Activated CD8-positive, alpha-beta T cell treated with anti-CD3 and anti-CD28 coated beads for 36 hours (primary cell): ENCODE measurements around the gene MYBPH. TPM values are rescaled to one million over a fixed set of nuclear protein-coding genes. Genes with fewer than 3 reads are reported as not detected.

Experiments
- ATAC-seq: fragments of 200-7000 bp; cut with Tn5 transposase; one replicate; pipeline ENCODE4 v1.10.0; 2021; ENCODE audit warnings: mild to moderate bottlenecking, moderate library complexity
- CTCF ChIA-PET: fragments of 350-600 bp; sonication (Branson Sonifier 250); formaldehyde crosslinking; loops from one replicate; lab custom pipeline; 2021; ENCODE audit warnings: antibody characterized with exemption; lab: Charles Lee
- POLR2A ChIA-PET: fragments of 350-600 bp; sonication (Branson Sonifier 250); formaldehyde crosslinking; loops from one replicate; lab custom pipeline; 2021; ENCODE audit warnings: antibody characterized with exemption; lab: Charles Lee
- DNase-seq: peaks from one replicate; pipeline ENCODE4 v3.0.0-alpha.2; 2020
- H3K27ac Mint-ChIP-seq: one replicate; pipeline ENCODE4 v1.8.0; 2021; ENCODE audit warnings: mild to moderate bottlenecking, mixed read lengths
- H3K27me3 Mint-ChIP-seq: one replicate; pipeline ENCODE4 v1.8.0; 2021; ENCODE audit warnings: mixed read lengths
- H3K36me3 Mint-ChIP-seq: one replicate; pipeline ENCODE4 v1.8.0; 2021; ENCODE audit warnings: low read depth, mixed read lengths
- H3K4me1 Mint-ChIP-seq: one replicate; pipeline ENCODE4 v1.8.0; 2021; ENCODE audit warnings: low read depth, mixed read lengths
- H3K4me3 Mint-ChIP-seq: one replicate; pipeline ENCODE4 v1.8.0; 2021; ENCODE audit warnings: mild to moderate bottlenecking, moderate library complexity, mixed read lengths
- H3K9me3 Mint-ChIP-seq: one replicate; pipeline ENCODE4 v1.8.0; 2021; ENCODE audit warnings: mixed read lengths
- intact Hi-C: fragments of 100-400 bp; cut with micrococcal nuclease; formaldehyde crosslinking; loops from one replicate; pipeline ENCODE4 v1.10.0; 2022
- total RNA-seq, 2 experiments: library from RNA; stranded (reverse); gene quantifications; one replicate each; pipeline ENCODE4 v1.2.3, GENCODE V29; 2021
- TF ChIP-seq, protein P1 (sequence below): fragments of 200-600 bp; IDR thresholded peaks from one replicate; pipeline ENCODE4 v1.8.0; 2022; ENCODE audit warnings: antibody characterized with exemption, mild to moderate bottlenecking

The MYBPH gene
- total RNA-seq, 2 experiments from 2014 or later, result not detected

DNA sequence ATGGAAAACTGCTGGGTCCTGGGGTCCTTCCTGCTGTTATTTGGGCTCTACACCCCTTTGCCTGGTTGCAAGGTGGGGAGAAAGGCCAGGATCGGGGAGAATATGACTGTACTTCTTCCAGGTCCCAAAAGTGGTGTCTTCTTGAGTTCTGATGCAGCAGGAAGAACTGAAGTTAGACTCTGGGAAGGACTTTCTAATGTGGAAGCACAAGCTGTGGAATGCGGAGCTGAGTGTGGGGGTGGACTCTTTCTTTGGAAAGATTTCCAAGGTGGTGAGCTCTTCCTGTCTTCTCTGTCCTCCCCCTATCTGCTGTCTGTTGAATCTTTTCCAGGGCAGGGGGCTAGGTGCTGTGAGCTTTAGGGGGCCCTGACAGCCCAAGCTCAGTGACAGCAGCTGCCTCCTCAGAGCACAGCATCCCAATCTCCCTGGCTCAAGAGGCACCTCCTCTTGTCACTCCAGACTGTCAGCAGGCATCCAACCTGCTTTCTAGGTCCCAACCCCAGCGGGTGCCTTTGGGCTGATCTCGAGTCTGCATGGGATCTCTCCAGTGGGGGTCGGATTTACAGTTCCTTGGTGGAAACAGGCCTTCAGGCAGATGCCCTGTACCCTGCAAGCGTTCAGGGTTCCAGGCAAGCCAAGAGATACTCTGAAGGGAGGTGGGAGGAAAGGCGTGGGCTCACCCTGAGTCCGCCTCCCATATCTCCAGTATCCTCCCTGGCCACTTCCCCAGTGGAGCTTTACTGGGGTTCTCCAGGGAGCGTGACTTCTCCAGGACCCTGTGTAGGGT lies 24.9 kb downstream of the MYBPH start:
- TF ChIP-seq, protein P1, sequence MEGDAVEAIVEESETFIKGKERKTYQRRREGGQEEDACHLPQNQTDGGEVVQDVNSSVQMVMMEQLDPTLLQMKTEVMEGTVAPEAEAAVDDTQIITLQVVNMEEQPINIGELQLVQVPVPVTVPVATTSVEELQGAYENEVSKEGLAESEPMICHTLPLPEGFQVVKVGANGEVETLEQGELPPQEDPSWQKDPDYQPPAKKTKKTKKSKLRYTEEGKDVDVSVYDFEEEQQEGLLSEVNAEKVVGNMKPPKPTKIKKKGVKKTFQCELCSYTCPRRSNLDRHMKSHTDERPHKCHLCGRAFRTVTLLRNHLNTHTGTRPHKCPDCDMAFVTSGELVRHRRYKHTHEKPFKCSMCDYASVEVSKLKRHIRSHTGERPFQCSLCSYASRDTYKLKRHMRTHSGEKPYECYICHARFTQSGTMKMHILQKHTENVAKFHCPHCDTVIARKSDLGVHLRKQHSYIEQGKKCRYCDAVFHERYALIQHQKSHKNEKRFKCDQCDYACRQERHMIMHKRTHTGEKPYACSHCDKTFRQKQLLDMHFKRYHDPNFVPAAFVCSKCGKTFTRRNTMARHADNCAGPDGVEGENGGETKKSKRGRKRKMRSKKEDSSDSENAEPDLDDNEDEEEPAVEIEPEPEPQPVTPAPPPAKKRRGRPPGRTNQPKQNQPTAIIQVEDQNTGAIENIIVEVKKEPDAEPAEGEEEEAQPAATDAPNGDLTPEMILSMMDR, result no peak
- POLR2A ChIA-PET, result no interaction called here
- Mint-ChIP-seq H3K9me3 (no peaks in the 10 kb centered on the region), H3K4me1 (no peaks in the 10 kb centered on the region), H3K36me3 (no peaks in the 10 kb centered on the region), H3K4me3 (no peak overlapping the region), H3K27ac (no peak overlapping the region), H3K27me3 (no peaks in the 10 kb centered on the region)
- ATAC-seq (no peak), DNase-seq (no peak)
- intact Hi-C loops, result no loop called here
- CTCF ChIA-PET, result interaction anchor here (0.8 to 2.2 kb wide), 3 partner anchors 20 to 111 kb away, joined by 3 to 7 read pairs (median 4); no protein-coding TSS in a partner anchor

DNA sequence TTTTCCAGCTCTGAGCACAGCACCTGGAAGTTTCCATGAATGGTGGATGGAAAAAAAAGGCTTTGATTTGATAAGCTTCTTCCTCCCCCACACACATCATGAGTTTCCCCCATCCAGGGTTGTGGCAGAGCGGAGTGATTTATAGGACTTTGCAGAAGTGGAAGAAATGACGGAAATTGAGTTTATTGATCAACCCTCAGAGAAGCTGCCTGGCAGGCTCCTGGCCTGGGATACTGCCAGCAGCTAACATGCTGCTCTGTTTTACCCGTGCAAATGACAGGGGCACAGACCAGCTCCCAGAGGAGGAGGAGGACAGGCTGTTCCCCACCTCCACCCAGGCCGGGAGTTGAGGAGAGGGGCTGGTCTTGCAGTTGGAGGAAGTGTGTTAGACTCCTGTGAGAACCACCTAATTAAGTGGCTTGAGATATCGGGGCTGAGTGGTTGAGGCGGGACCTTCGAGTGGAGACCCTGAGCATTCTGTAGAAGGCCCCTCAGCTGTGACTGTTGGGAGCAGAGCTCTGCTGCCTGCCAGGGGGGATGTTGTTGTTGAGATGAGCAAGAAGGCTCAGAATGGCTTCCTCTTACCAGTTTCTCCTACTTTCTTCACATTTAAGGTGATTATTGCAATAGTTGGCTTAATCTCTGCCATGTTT lies 26.3 kb downstream of the MYBPH start:
- CTCF ChIA-PET, result interaction anchor here (1.0 to 2.5 kb wide), 4 partner anchors 11 to 110 kb away, joined by 3 to 11 read pairs (median 6); no protein-coding TSS in a partner anchor
- POLR2A ChIA-PET, result interaction anchor here (0.6 kb wide), 1 partner anchor 16 kb away, joined by 5 read pairs; no protein-coding TSS in a partner anchor
- no peak overlapping the region for H3K4me3 Mint-ChIP-seq

GRCh38 chr1:203148579-203148978 lies 27.0 kb downstream of the MYBPH start:
- Mint-ChIP-seq H3K36me3 (no peaks in the 10 kb centered on the region), H3K9me3 (no peaks in the 10 kb centered on the region), H3K4me3 (no peak overlapping the region), H3K27me3 (no peaks in the 10 kb centered on the region), H3K4me1 (no peaks in the 10 kb centered on the region), H3K27ac (no peak overlapping the region)
- ChIA-PET POLR2A (no interaction called here), CTCF (interaction anchor here (1.2 to 2.5 kb wide), 7 partner anchors 14 to 109 kb away, joined by 3 to 11 read pairs (median 5); no protein-coding TSS in a partner anchor)
- TF ChIP-seq, protein P1, result no peak
- DNase-seq (no peak), ATAC-seq (no peak)
- intact Hi-C loops, result no loop called here

More for the DNA sequence above, 26.3 kb downstream of the MYBPH start:
- TF ChIP-seq, protein P1, result no peak
- H3K27me3 Mint-ChIP-seq, result no peaks in the 10 kb centered on the region
- no peak overlapping the region for H3K27ac Mint-ChIP-seq
- H3K4me1 Mint-ChIP-seq, result no peaks in the 10 kb centered on the region
- ATAC-seq (no peak), DNase-seq (no peak)
- no peaks in the 10 kb centered on the region for H3K9me3 Mint-ChIP-seq
- intact Hi-C loops, result no loop called here
- no peaks in the 10 kb centered on the region for H3K36me3 Mint-ChIP-seq

GRCh38 chr1:203148127-203148526 lies 27.5 kb downstream of the MYBPH start:
- no peak for ATAC-seq
- intact Hi-C loops, result no loop called here
- DNase-seq, result no peak
- H3K36me3 Mint-ChIP-seq, result no peaks in the 10 kb centered on the region
- no peaks in the 10 kb centered on the region for H3K27me3 Mint-ChIP-seq
- TF ChIP-seq, protein P1, result peak; percentile 55
- ChIA-PET POLR2A (no interaction called here), CTCF (interaction anchor here (1.2 to 2.5 kb wide), 6 partner anchors 14 to 108 kb away, joined by 3 to 11 read pairs (median 4); no protein-coding TSS in a partner anchor)
- H3K4me1 Mint-ChIP-seq, result no peaks in the 10 kb centered on the region
- no peak overlapping the region for H3K27ac Mint-ChIP-seq
- H3K4me3 Mint-ChIP-seq, result no peak overlapping the region
- H3K9me3 Mint-ChIP-seq, result no peaks in the 10 kb centered on the region
